Measurements from ENCODE around the gene CAPS2. TPM values are rescaled to one million over a fixed set of nuclear protein-coding genes. Genes with fewer than 3 reads are reported as not detected.

CAPS2 gene
- total RNA-seq, 1 experiment from 2014 or later: not detected

GRCh38 chr12:75245108-75245507 lies 85.0 kb downstream of the CAPS2 start:
- Histone ChIP-seq H3K36me3 (ENCODE audit: control insufficient read depth, insufficient read depth, low read length) (no peaks in the 10 kb centered on the region), H3K4me1 (no peaks in the 10 kb centered on the region), H3K9me3 (peaks cover 6% of the 10 kb centered on the region), H3K4me3 (ENCODE audit: low read depth, low read length) (no peak overlapping the region), H3K27me3 (replicated peaks; ENCODE audit: control insufficient read depth, insufficient read depth, low read length) (no peaks in the 10 kb centered on the region)
- no TSS peak for BruUV-seq (replicated peaks)
- intact Hi-C loops (cut with micrococcal nuclease; ENCODE audit: unreplicated experiment): no loop called here
- peaks cover 3% of the 10 kb centered on the region for H3K27me3 Mint-ChIP-seq (ENCODE audit: insufficient read depth, unreplicated experiment)
- TF ChIP-seq, protein P1, sequence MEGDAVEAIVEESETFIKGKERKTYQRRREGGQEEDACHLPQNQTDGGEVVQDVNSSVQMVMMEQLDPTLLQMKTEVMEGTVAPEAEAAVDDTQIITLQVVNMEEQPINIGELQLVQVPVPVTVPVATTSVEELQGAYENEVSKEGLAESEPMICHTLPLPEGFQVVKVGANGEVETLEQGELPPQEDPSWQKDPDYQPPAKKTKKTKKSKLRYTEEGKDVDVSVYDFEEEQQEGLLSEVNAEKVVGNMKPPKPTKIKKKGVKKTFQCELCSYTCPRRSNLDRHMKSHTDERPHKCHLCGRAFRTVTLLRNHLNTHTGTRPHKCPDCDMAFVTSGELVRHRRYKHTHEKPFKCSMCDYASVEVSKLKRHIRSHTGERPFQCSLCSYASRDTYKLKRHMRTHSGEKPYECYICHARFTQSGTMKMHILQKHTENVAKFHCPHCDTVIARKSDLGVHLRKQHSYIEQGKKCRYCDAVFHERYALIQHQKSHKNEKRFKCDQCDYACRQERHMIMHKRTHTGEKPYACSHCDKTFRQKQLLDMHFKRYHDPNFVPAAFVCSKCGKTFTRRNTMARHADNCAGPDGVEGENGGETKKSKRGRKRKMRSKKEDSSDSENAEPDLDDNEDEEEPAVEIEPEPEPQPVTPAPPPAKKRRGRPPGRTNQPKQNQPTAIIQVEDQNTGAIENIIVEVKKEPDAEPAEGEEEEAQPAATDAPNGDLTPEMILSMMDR (IDR thresholded peaks at IDR 0.05; ENCODE audit: insufficient read depth in 1 of 2, low read depth in 1 of 2, low read length in 1 of 2, severe bottlenecking in 1 of 2, unreplicated experiment in 1 of 2): no peak
- no peak overlapping the region for H3K4me3 Mint-ChIP-seq (ENCODE audit: unreplicated experiment)
- POLR2A ChIA-PET: no interaction called here
- no peak for DNase-seq
- H3K4me1 Mint-ChIP-seq (ENCODE audit: low read depth, unreplicated experiment): no peaks in the 10 kb centered on the region
- H3K9me3 Mint-ChIP-seq (ENCODE audit: unreplicated experiment): no peaks in the 10 kb centered on the region
- H3K36me3 Mint-ChIP-seq (ENCODE audit: insufficient read depth, unreplicated experiment): no peaks in the 10 kb centered on the region
- CTCF ChIA-PET: no interaction called here
- no peak overlapping the region for H3K27ac Mint-ChIP-seq (ENCODE audit: unreplicated experiment)

- H3K4me1 ChIP-seq: no peaks in the 10 kb centered on the region
- CTCF ChIA-PET: no interaction called here
- Mint-ChIP-seq H3K27me3 (ENCODE audit: insufficient read depth, unreplicated experiment) (no peaks in the 10 kb centered on the region), H3K4me3 (ENCODE audit: unreplicated experiment) (no peak overlapping the region), H3K9me3 (ENCODE audit: unreplicated experiment) (no peaks in the 10 kb centered on the region), H3K27ac (ENCODE audit: unreplicated experiment) (no peak overlapping the region), H3K4me1 (ENCODE audit: low read depth, unreplicated experiment) (no peaks in the 10 kb centered on the region), H3K36me3 (ENCODE audit: insufficient read depth, unreplicated experiment) (no peaks in the 10 kb centered on the region)
- BruUV-seq (replicated peaks): no TSS peak
- H3K4me3 ChIP-seq (ENCODE audit: low read depth, low read length): no peak overlapping the region
- no peaks in the 10 kb centered on the region for H3K36me3 ChIP-seq (ENCODE audit: control insufficient read depth, insufficient read depth, low read length)
- no peaks in the 10 kb centered on the region for H3K27me3 ChIP-seq (replicated peaks; ENCODE audit: control insufficient read depth, insufficient read depth, low read length)
- peaks cover 6% of the 10 kb centered on the region for H3K9me3 ChIP-seq
- TF ChIP-seq, protein P1 (IDR thresholded peaks at IDR 0.05; ENCODE audit: insufficient read depth in 1 of 2, low read depth in 1 of 2, low read length in 1 of 2, severe bottlenecking in 1 of 2, unreplicated experiment in 1 of 2): no peak
- DNase-seq: no peak
- POLR2A ChIA-PET: no interaction called here
- intact Hi-C loops (cut with micrococcal nuclease; ENCODE audit: unreplicated experiment): no loop called here
Measured at GRCh38 chr12:75239987-75240386, 90.1 kb downstream of the CAPS2 start.

GRCh38 chr12:75236206-75236605 lies 93.9 kb downstream of the CAPS2 start:
- Mint-ChIP-seq H3K9me3 (ENCODE audit: unreplicated experiment) (no peaks in the 10 kb centered on the region), H3K27me3 (ENCODE audit: insufficient read depth, unreplicated experiment) (peaks cover under 1% of the 10 kb centered on the region), H3K36me3 (ENCODE audit: insufficient read depth, unreplicated experiment) (no peaks in the 10 kb centered on the region), H3K4me1 (ENCODE audit: low read depth, unreplicated experiment) (no peaks in the 10 kb centered on the region), H3K27ac (ENCODE audit: unreplicated experiment) (no peak overlapping the region), H3K4me3 (ENCODE audit: unreplicated experiment) (no peak overlapping the region)
- Histone ChIP-seq H3K27me3 (replicated peaks; ENCODE audit: control insufficient read depth, insufficient read depth, low read length) (no peaks in the 10 kb centered on the region), H3K36me3 (ENCODE audit: control insufficient read depth, insufficient read depth, low read length) (no peaks in the 10 kb centered on the region), H3K4me1 (no peaks in the 10 kb centered on the region), H3K4me3 (ENCODE audit: low read depth, low read length) (no peak overlapping the region), H3K9me3 (peaks cover 6% of the 10 kb centered on the region)
- TF ChIP-seq, protein P1 (IDR thresholded peaks at IDR 0.05; ENCODE audit: insufficient read depth in 1 of 2, low read depth in 1 of 2, low read length in 1 of 2, severe bottlenecking in 1 of 2, unreplicated experiment in 1 of 2): no peak
- no peak for DNase-seq
- ChIA-PET CTCF (no interaction called here), POLR2A (no interaction called here)
- BruUV-seq (replicated peaks): no TSS peak
- intact Hi-C loops (cut with micrococcal nuclease; ENCODE audit: unreplicated experiment): no loop called here
